ENCODE results near the gene PRKAG2. TPM values are rescaled to one million over a fixed set of nuclear protein-coding genes. Genes with fewer than 3 reads are reported as not detected.
A peak's percentile ranks its signal among the peaks of the same experiment; 100 is the strongest.

Gene PRKAG2
- total RNA-seq, 2 donors from 2014 or later, result 21.6 to 31.7 TPM

GRCh38 chr7:151597541-151598444 is 279.1 kb downstream of the PRKAG2 start:
- Mint-ChIP-seq H3K9me3 (no peaks in the 10 kb centered on the region), H3K27me3 (no peaks in the 10 kb centered on the region), H3K4me1 (peaks cover 22% of the 10 kb centered on the region), H3K4me3 (no peak overlapping the region), H3K27ac (no peak overlapping the region), H3K36me3 (ENCODE audit: low read depth) (peaks cover 19% of the 10 kb centered on the region)
- ATAC-seq (replicated peaks), result no peak

- H3K4me3 Mint-ChIP-seq, result no peak overlapping the region
- H3K27me3 Mint-ChIP-seq, result no peaks in the 10 kb centered on the region
- no peak overlapping the region for H3K27ac Mint-ChIP-seq
- peaks cover 19% of the 10 kb centered on the region for H3K36me3 Mint-ChIP-seq (ENCODE audit: low read depth)
- H3K9me3 Mint-ChIP-seq, result no peaks in the 10 kb centered on the region
- no peak for ATAC-seq (replicated peaks)
- peaks cover 27% of the 10 kb centered on the region for H3K4me1 Mint-ChIP-seq
These were observed 281.1 kb downstream of the PRKAG2 start for GRCh38 chr7:151595702-151596350.

- H3K4me1 Mint-ChIP-seq, result peaks cover 12% of the 10 kb centered on the region
- H3K27ac Mint-ChIP-seq, result no peak overlapping the region
- H3K4me3 Mint-ChIP-seq, result no peak overlapping the region
- H3K36me3 Mint-ChIP-seq (ENCODE audit: low read depth), result peaks cover 19% of the 10 kb centered on the region
- H3K9me3 Mint-ChIP-seq, result no peaks in the 10 kb centered on the region
- no peaks in the 10 kb centered on the region for H3K27me3 Mint-ChIP-seq
- ATAC-seq (replicated peaks), result no peak
These were observed 283.9 kb downstream of the PRKAG2 start for GRCh38 chr7:151592868-151593486.

GRCh38 chr7:151592330-151592729 is 284.6 kb downstream of the PRKAG2 start:
- H3K4me3 Mint-ChIP-seq, result no peak overlapping the region
- H3K27me3 Mint-ChIP-seq, result no peaks in the 10 kb centered on the region
- ATAC-seq (replicated peaks), result no peak
- H3K36me3 Mint-ChIP-seq (ENCODE audit: low read depth), result peaks cover 22% of the 10 kb centered on the region
- H3K27ac Mint-ChIP-seq, result no peak overlapping the region
- peaks cover 9% of the 10 kb centered on the region for H3K4me1 Mint-ChIP-seq
- no peaks in the 10 kb centered on the region for H3K9me3 Mint-ChIP-seq

- Mint-ChIP-seq H3K4me3 (no peak overlapping the region), H3K27ac (no peak overlapping the region), H3K36me3 (ENCODE audit: low read depth) (peaks cover 27% of the 10 kb centered on the region), H3K4me1 (peaks cover 7% of the 10 kb centered on the region), H3K27me3 (no peaks in the 10 kb centered on the region), H3K9me3 (no peaks in the 10 kb centered on the region)
- ATAC-seq (replicated peaks), result no peak
These were observed 285.0 kb downstream of the PRKAG2 start for GRCh38 chr7:151591866-151592265.

- Mint-ChIP-seq H3K36me3 (ENCODE audit: low read depth) (peaks cover 34% of the 10 kb centered on the region), H3K4me1 (peaks cover 4% of the 10 kb centered on the region), H3K27me3 (no peaks in the 10 kb centered on the region), H3K27ac (no peak overlapping the region), H3K4me3 (no peak overlapping the region), H3K9me3 (no peaks in the 10 kb centered on the region)
- no peak for ATAC-seq (replicated peaks)
These were observed 285.8 kb downstream of the PRKAG2 start for GRCh38 chr7:151590850-151591771.

GRCh38 chr7:151590071-151590849 is 286.7 kb downstream of the PRKAG2 start:
- Mint-ChIP-seq H3K9me3 (no peaks in the 10 kb centered on the region), H3K27ac (no peak overlapping the region), H3K27me3 (no peaks in the 10 kb centered on the region), H3K4me3 (no peak overlapping the region), H3K4me1 (peaks cover 8% of the 10 kb centered on the region), H3K36me3 (ENCODE audit: low read depth) (peaks cover 34% of the 10 kb centered on the region)
- ATAC-seq (replicated peaks), result no peak

GRCh38 chr7:151588982-151589381 is 287.9 kb downstream of the PRKAG2 start:
- H3K27me3 Mint-ChIP-seq, result no peaks in the 10 kb centered on the region
- ATAC-seq (replicated peaks), result no peak
- H3K27ac Mint-ChIP-seq, result no peak overlapping the region

GRCh38 chr7:151586531-151587260 is 290.2 kb downstream of the PRKAG2 start:
- no peak overlapping the region for H3K4me3 Mint-ChIP-seq
- no peak for ATAC-seq (replicated peaks)
- H3K36me3 Mint-ChIP-seq (ENCODE audit: low read depth), result peaks cover 24% of the 10 kb centered on the region
- H3K9me3 Mint-ChIP-seq, result no peaks in the 10 kb centered on the region
- peak overlapping the region; percentile 46 for H3K27ac Mint-ChIP-seq
- H3K4me1 Mint-ChIP-seq, result peaks cover 4% of the 10 kb centered on the region
- no peaks in the 10 kb centered on the region for H3K27me3 Mint-ChIP-seq

More at GRCh38 chr7:151588982-151589381, 287.9 kb downstream of the PRKAG2 start:
- Mint-ChIP-seq H3K4me1 (peaks cover 8% of the 10 kb centered on the region), H3K9me3 (no peaks in the 10 kb centered on the region), H3K4me3 (no peak overlapping the region), H3K36me3 (ENCODE audit: low read depth) (peaks cover 27% of the 10 kb centered on the region)

- Mint-ChIP-seq H3K9me3 (peaks cover 1% of the 10 kb centered on the region), H3K36me3 (ENCODE audit: low read depth) (peaks cover 24% of the 10 kb centered on the region), H3K27ac (peak overlapping the region; percentile 46), H3K27me3 (no peaks in the 10 kb centered on the region), H3K4me3 (no peak overlapping the region), H3K4me1 (peaks cover 4% of the 10 kb centered on the region)
- ATAC-seq (replicated peaks), result no peak
These were observed 291.0 kb downstream of the PRKAG2 start for GRCh38 chr7:151585744-151586393.

- ATAC-seq (replicated peaks), result no peak
These were observed 295.2 kb downstream of the PRKAG2 start for GRCh38 chr7:151581741-151582140.

GRCh38 chr7:151579644-151580043 is 297.3 kb downstream of the PRKAG2 start:
- H3K27ac Mint-ChIP-seq, result no peak overlapping the region
- peaks cover 3% of the 10 kb centered on the region for H3K9me3 Mint-ChIP-seq
- H3K4me1 Mint-ChIP-seq, result peaks cover 4% of the 10 kb centered on the region
- no peak for ATAC-seq (replicated peaks)
- H3K27me3 Mint-ChIP-seq, result no peaks in the 10 kb centered on the region
- H3K4me3 Mint-ChIP-seq, result no peak overlapping the region
- H3K36me3 Mint-ChIP-seq (ENCODE audit: low read depth), result peaks cover 22% of the 10 kb centered on the region

More at GRCh38 chr7:151581741-151582140, 295.2 kb downstream of the PRKAG2 start:
- Mint-ChIP-seq H3K9me3 (peaks cover 3% of the 10 kb centered on the region), H3K36me3 (ENCODE audit: low read depth) (peaks cover 15% of the 10 kb centered on the region), H3K27me3 (no peaks in the 10 kb centered on the region), H3K4me1 (peaks cover 4% of the 10 kb centered on the region), H3K27ac (no peak overlapping the region), H3K4me3 (no peak overlapping the region)
